Measurements from ENCODE around the gene SLC6A3.
"Not testable (repeated sequence)": the region's sequence is repeated elsewhere in the genome, so short reads cannot be mapped to it uniquely, and the experiment has no call there.

Gene SLC6A3

GRCh38 chr5:1374030-1374678 is 71.1 kb downstream of the SLC6A3 start:
- no peak overlapping the region for H3K4me2 ChIP-seq (ENCODE audit: low read length)
- no peaks in the 10 kb centered on the region for H3K36me3 ChIP-seq (ENCODE audit: control insufficient read depth, insufficient read depth, low read length)
- no peak for TF ChIP-seq CTCF (IDR thresholded peaks at IDR 0.05)
- H3K4me1 ChIP-seq = no peaks in the 10 kb centered on the region
- no peaks in the 10 kb centered on the region for H3K9me3 ChIP-seq (ENCODE audit: control insufficient read depth, low read length)
- no peak overlapping the region for H3K9ac ChIP-seq
- no peak overlapping the region for H3K27ac ChIP-seq
- no peaks in the 10 kb centered on the region for H3K79me2 ChIP-seq
- H3K4me3 ChIP-seq (ENCODE audit: low read depth, low read length) = no peak overlapping the region
- H2AFZ ChIP-seq = no peak overlapping the region
- H3K27me3 ChIP-seq (ENCODE audit: control insufficient read depth, insufficient read depth, low read length) = no peaks in the 10 kb centered on the region

GRCh38 chr5:1371972-1372342 is 73.3 kb downstream of the SLC6A3 start:
- not testable (repeated sequence) for H3K9me3 ChIP-seq (ENCODE audit: control insufficient read depth, low read length); H3K4me2 ChIP-seq (ENCODE audit: low read length); H3K27ac ChIP-seq; H3K9ac ChIP-seq; H2AFZ ChIP-seq; H3K4me1 ChIP-seq; H3K27me3 ChIP-seq (ENCODE audit: control insufficient read depth, insufficient read depth, low read length); H3K36me3 ChIP-seq (ENCODE audit: control insufficient read depth, insufficient read depth, low read length); H3K79me2 ChIP-seq; H3K4me3 ChIP-seq (ENCODE audit: low read depth, low read length)

DNA sequence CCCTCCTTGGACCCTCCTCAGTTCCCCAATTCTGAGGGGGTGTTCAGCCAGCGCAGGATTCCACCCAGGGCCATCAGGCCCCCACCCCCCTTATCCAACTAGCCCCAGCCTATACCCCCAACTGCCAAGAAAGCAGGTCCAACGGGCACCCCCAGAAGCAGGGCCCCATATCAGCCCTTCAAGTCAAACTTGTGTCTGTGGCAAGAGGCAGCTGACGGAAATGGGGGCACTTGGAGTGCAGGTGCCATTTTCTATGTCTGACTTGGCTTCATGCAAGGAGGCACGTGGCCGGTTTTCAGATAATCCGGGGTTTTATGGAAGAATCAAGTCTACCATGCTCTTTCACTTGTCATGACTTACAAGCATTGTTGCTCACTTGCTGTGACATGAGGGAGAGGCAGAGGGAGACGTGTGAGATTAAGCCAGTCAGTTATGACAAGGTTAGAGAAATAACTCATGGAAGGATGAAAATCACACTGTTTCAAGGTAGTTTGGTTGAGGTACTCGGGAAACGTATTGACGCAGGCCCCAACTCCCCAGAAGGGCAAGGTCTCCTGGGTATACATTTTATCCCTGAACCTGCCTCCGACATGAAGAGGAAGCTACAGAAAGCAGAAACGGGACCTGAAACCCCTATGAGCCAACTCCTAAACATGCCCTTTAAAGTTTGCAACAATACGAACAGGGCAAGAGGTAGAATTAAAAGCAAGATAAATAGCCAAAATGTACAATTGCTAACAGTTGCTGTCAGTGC is 73.8 kb downstream of the SLC6A3 start:
- H3K4me3 ChIP-seq (ENCODE audit: low read depth, low read length) = no peak overlapping the region
- no peaks in the 10 kb centered on the region for H3K4me1 ChIP-seq
- no peaks in the 10 kb centered on the region for H3K79me2 ChIP-seq
- H2AFZ ChIP-seq = no peak overlapping the region
- H3K36me3 ChIP-seq (ENCODE audit: control insufficient read depth, insufficient read depth, low read length) = no peaks in the 10 kb centered on the region
- H3K27me3 ChIP-seq (ENCODE audit: control insufficient read depth, insufficient read depth, low read length) = no peaks in the 10 kb centered on the region
- TF ChIP-seq CTCF (IDR thresholded peaks at IDR 0.05) = no peak
- H3K4me2 ChIP-seq (ENCODE audit: low read length) = no peak overlapping the region
- H3K9me3 ChIP-seq (ENCODE audit: control insufficient read depth, low read length) = no peaks in the 10 kb centered on the region
- H3K9ac ChIP-seq = no peak overlapping the region
- H3K27ac ChIP-seq = no peak overlapping the region

GRCh38 chr5:1370006-1370405 is 75.2 kb downstream of the SLC6A3 start:
- Histone ChIP-seq H3K79me2 (no peaks in the 10 kb centered on the region), H3K36me3 (ENCODE audit: control insufficient read depth, insufficient read depth, low read length) (no peaks in the 10 kb centered on the region), H3K27me3 (ENCODE audit: control insufficient read depth, insufficient read depth, low read length) (no peaks in the 10 kb centered on the region), H3K4me3 (ENCODE audit: low read depth, low read length) (no peak overlapping the region), H2AFZ (no peak overlapping the region), H3K27ac (no peak overlapping the region), H3K4me2 (ENCODE audit: low read length) (no peak overlapping the region), H3K9ac (no peak overlapping the region), H3K9me3 (ENCODE audit: control insufficient read depth, low read length) (no peaks in the 10 kb centered on the region), H3K4me1 (no peaks in the 10 kb centered on the region)
- no peak for TF ChIP-seq CTCF (IDR thresholded peaks at IDR 0.05)

GRCh38 chr5:1368756-1369155 is 76.5 kb downstream of the SLC6A3 start:
- no peak overlapping the region for H3K4me2 ChIP-seq (ENCODE audit: low read length)
- no peaks in the 10 kb centered on the region for H3K9me3 ChIP-seq (ENCODE audit: control insufficient read depth, low read length)
- no peak overlapping the region for H3K27ac ChIP-seq
- no peaks in the 10 kb centered on the region for H3K27me3 ChIP-seq (ENCODE audit: control insufficient read depth, insufficient read depth, low read length)
- no peak overlapping the region for H3K4me3 ChIP-seq (ENCODE audit: low read depth, low read length)
- H3K4me1 ChIP-seq = no peaks in the 10 kb centered on the region
- no peak overlapping the region for H2AFZ ChIP-seq
- H3K36me3 ChIP-seq (ENCODE audit: control insufficient read depth, insufficient read depth, low read length) = no peaks in the 10 kb centered on the region
- no peak for TF ChIP-seq CTCF (IDR thresholded peaks at IDR 0.05)
- no peaks in the 10 kb centered on the region for H3K79me2 ChIP-seq
- H3K9ac ChIP-seq = no peak overlapping the region

All from parathyroid adenoma (tissue), 2 donors.